ENCODE data around the gene ZNF75A.
"Not testable (repeated sequence)": the region's sequence is repeated elsewhere in the genome, so short reads cannot be mapped to it uniquely, and the experiment has no call there.

ZNF75A gene

GRCh38 chr16:3305109-3306068 lies at the start of gene ZNF75A, which contains the start of gene TIGD7:
Gene ZNF75A (plus strand): TSS chr16:3305497. CDS start chr16:3308429, 2,932 bp downstream.
Gene TIGD7 (minus strand): TSS chr16:3305430. CDS start chr16:3300614, 4,816 bp downstream.
- peak; percentile 74 for DNase-seq (ENCODE audit: low read depth)

- DNase-seq (ENCODE audit: low read depth) = no peak
Observed at GRCh38 chr16:3256146-3256865, 49.0 kb upstream of the ZNF75A start, which contains the start of gene MEFV. Gene MEFV (minus strand): TSS chr16:3256633. CDS start chr16:3256587, 46 bp downstream.

- no peak for DNase-seq (ENCODE audit: low read depth)
Observed at GRCh38 chr16:3256866-3257465, 48.3 kb upstream of the ZNF75A start.

GRCh38 chr16:3259836-3260235 lies 45.5 kb upstream of the ZNF75A start:
- no peak for DNase-seq (ENCODE audit: low read depth)

- DNase-seq (ENCODE audit: low read depth) = no peak
Observed at GRCh38 chr16:3262517-3262916, 42.8 kb upstream of the ZNF75A start.

- peak; percentile 92 for DNase-seq (ENCODE audit: low read depth)
Observed at GRCh38 chr16:3264137-3265036, 40.9 kb upstream of the ZNF75A start.

- DNase-seq (ENCODE audit: low read depth) = no peak
Observed at GRCh38 chr16:3266873-3267537, 38.3 kb upstream of the ZNF75A start.

- no peak for DNase-seq (ENCODE audit: low read depth)
Observed at GRCh38 chr16:3268294-3268693, 37.0 kb upstream of the ZNF75A start.

GRCh38 chr16:3270718-3271117 lies 34.6 kb upstream of the ZNF75A start:
- not testable (repeated sequence) for DNase-seq (ENCODE audit: low read depth)

- not testable (repeated sequence) for DNase-seq (ENCODE audit: low read depth)
Observed at GRCh38 chr16:3271281-3271680, 34.0 kb upstream of the ZNF75A start.

- DNase-seq (ENCODE audit: low read depth) = no peak
Observed at GRCh38 chr16:3274490-3274889, 30.8 kb upstream of the ZNF75A start.

GRCh38 chr16:3274947-3275346 lies 30.4 kb upstream of the ZNF75A start:
- no peak for DNase-seq (ENCODE audit: low read depth)

- DNase-seq (ENCODE audit: low read depth) = no peak
Observed at GRCh38 chr16:3276679-3277078, 28.6 kb upstream of the ZNF75A start.

GRCh38 chr16:3281222-3281820 lies 24.0 kb upstream of the ZNF75A start:
- no peak for DNase-seq (ENCODE audit: low read depth)

GRCh38 chr16:3282103-3282729 lies 23.1 kb upstream of the ZNF75A start:
- DNase-seq (ENCODE audit: low read depth) = no peak

GRCh38 chr16:3282730-3283542 lies 22.4 kb upstream of the ZNF75A start, which contains the start of gene ZNF263:
Gene ZNF263 (plus strand): TSS chr16:3283491. CDS start chr16:3283819, 328 bp downstream.
- peak; percentile 87 for DNase-seq (ENCODE audit: low read depth)

- DNase-seq (ENCODE audit: low read depth) = no peak
Observed at GRCh38 chr16:3283543-3284447, 21.5 kb upstream of the ZNF75A start.

GRCh38 chr16:3285131-3285530 lies 20.2 kb upstream of the ZNF75A start:
- DNase-seq (ENCODE audit: low read depth) = no peak

Data from stimulated activated CD8-positive, alpha-beta memory T cell treated with anti-CD3 and anti-CD28 coated beads, Interleukin-12 subunit alpha, Interleukin-12 subunit beta, amount 100 ng/mL, for 4 hours (primary cell).